Osteoblast (primary cell): ENCODE measurements around the gene GALP. TPM values are rescaled to one million over a fixed set of nuclear protein-coding genes. Genes with fewer than 3 reads are reported as not detected.

Experiments
- DNase-seq: peaks from one replicate; pipeline ENCODE4 v3.0.0; 2011; ENCODE audit warnings: low spot score, mixed read lengths; ENCODE audit not compliant: insufficient read length; ENCODE audit errors: missing footprints
- H2AFZ ChIP-seq: 2 replicates; pipeline ENCODE4 v1.6.0; 2011; ENCODE audit warnings: mild to moderate bottlenecking, low read length
- H3K27ac ChIP-seq: 2 replicates; pipeline ENCODE4 v1.5.1; 2011; ENCODE audit warnings: mild to moderate bottlenecking, low read depth, low read length, moderate library complexity
- H3K27me3 ChIP-seq: 2 replicates; pipeline ENCODE4 v1.6.0; 2012; ENCODE audit warnings: mild to moderate bottlenecking, control low read depth, inconsistent platforms, low read length, moderate library complexity; ENCODE audit not compliant: insufficient read depth
- H3K36me3 ChIP-seq: 2 replicates; pipeline ENCODE4 v1.5.1; 2011; ENCODE audit warnings: mild to moderate bottlenecking, low read length, control low read depth, moderate library complexity; ENCODE audit not compliant: insufficient read depth
- H3K4me1 ChIP-seq: 2 replicates; pipeline ENCODE4 v1.5.1; 2011; ENCODE audit warnings: mild to moderate bottlenecking, low read length, control low read depth, moderate library complexity; ENCODE audit not compliant: insufficient read depth
- H3K4me2 ChIP-seq: 2 replicates; pipeline ENCODE4 v1.6.0; 2011; ENCODE audit warnings: mild to moderate bottlenecking, low read length; ENCODE audit not compliant: insufficient read depth
- H3K4me3 ChIP-seq: fragments of 200-600 bp; sonication (generic); 3 replicates; pipeline ENCODE4 v1.5.1; 2012; ENCODE audit warnings: mild to moderate bottlenecking, low read length, inconsistent platforms; ENCODE audit not compliant: insufficient read depth
- H3K79me2 ChIP-seq: 2 replicates; pipeline ENCODE4 v1.6.0; 2012; ENCODE audit warnings: mild to moderate bottlenecking, low read length, control low read depth, inconsistent platforms; ENCODE audit not compliant: insufficient read depth
- H3K9me3 ChIP-seq: 2 replicates; pipeline ENCODE4 v1.5.1; 2011; ENCODE audit warnings: low read depth, low read length, control low read depth
- H4K20me1 ChIP-seq: 2 replicates; pipeline ENCODE4 v1.6.0; 2012; ENCODE audit warnings: mild to moderate bottlenecking, low read length, control low read depth; ENCODE audit not compliant: insufficient read depth
- small RNA-seq: library from RNA; depleted of rRNA; stranded (forward); fragments of <200 nt; gene quantifications from one replicate; pipeline ENCODE3, GENCODE V24; 2012
- total RNA-seq: library from RNA; depleted of rRNA; stranded (reverse); fragments of >200 nt; gene quantifications from 2 replicates; pipeline ENCODE4 v1.2.3, GENCODE V29; 2012
- TF ChIP-seq, protein P1 (sequence below): IDR thresholded peaks from 2 replicates; pipeline ENCODE4 v1.5.1; 2011; ENCODE audit warnings: mild to moderate bottlenecking, low read depth, low read length, moderate library complexity; ENCODE audit errors: extremely low read depth

Gene GALP
- total RNA-seq, 1 donor = not detected

DNA sequence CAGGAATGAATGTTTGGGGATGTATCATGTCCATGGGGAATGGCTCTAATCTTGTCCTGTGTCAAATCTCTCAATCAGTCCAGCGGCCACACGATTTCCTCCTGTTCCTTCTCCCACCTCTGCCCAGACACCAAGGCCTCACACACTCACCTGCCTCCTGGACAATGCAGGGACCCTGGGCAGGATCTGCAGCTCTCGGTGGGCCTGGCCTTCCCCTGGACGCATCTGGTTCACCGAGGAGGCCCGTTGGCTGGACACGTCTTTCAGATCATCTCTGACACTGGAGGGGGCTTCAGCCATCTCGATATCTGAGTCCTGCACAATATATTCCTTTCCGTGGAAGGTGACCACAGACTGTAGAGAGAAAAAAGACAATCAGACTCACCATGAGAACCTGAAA is 47.7 kb downstream of the GALP start:
- Histone ChIP-seq H3K4me2 (no peak overlapping the region), H2AFZ (no peak overlapping the region), H4K20me1 (no peaks in the 10 kb centered on the region), H3K4me3 (no peak overlapping the region), H3K4me1 (no peaks in the 10 kb centered on the region), H3K9me3 (no peaks in the 10 kb centered on the region), H3K27me3 (no peaks in the 10 kb centered on the region), H3K79me2 (no peaks in the 10 kb centered on the region), H3K36me3 (no peaks in the 10 kb centered on the region), H3K27ac (no peak overlapping the region)
- DNase-seq = no peak
- TF ChIP-seq, protein P1, sequence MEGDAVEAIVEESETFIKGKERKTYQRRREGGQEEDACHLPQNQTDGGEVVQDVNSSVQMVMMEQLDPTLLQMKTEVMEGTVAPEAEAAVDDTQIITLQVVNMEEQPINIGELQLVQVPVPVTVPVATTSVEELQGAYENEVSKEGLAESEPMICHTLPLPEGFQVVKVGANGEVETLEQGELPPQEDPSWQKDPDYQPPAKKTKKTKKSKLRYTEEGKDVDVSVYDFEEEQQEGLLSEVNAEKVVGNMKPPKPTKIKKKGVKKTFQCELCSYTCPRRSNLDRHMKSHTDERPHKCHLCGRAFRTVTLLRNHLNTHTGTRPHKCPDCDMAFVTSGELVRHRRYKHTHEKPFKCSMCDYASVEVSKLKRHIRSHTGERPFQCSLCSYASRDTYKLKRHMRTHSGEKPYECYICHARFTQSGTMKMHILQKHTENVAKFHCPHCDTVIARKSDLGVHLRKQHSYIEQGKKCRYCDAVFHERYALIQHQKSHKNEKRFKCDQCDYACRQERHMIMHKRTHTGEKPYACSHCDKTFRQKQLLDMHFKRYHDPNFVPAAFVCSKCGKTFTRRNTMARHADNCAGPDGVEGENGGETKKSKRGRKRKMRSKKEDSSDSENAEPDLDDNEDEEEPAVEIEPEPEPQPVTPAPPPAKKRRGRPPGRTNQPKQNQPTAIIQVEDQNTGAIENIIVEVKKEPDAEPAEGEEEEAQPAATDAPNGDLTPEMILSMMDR = no peak

Small RNAs within 50 kb of the gene (small RNA-seq; reads per million reads assigned to genes)
- gene AC024580.2 = not detected

Other genes starting within 250 kb of the GALP start
- not detected in 2 replicates for gene NLRP13, start 243.7 kb upstream of the GALP start, total RNA-seq
- not detected in 2 replicates for gene NLRP8, start 228.2 kb upstream of the GALP start, total RNA-seq
- not detected in 2 replicates for gene NLRP5, start 189.2 kb upstream of the GALP start, total RNA-seq
- 23.6 and 27.5 TPM in 2 replicates for gene ZNF787, start 54.7 kb upstream of the GALP start, total RNA-seq
- 13.0 and 16.6 TPM in 2 replicates for gene ZNF444, start 34.7 kb upstream of the GALP start, total RNA-seq
- gene ZSCAN5B, start 21.8 kb downstream of the GALP start, total RNA-seq = under 0.01 TPM in 1 of 2 replicates, not detected in the other
- not detected in 2 replicates for gene ZSCAN5C, start 26.3 kb downstream of the GALP start, total RNA-seq
- not detected in 2 replicates for gene EDDM13, start 96.7 kb downstream of the GALP start, total RNA-seq
- 4.3 and 6.8 TPM in 2 replicates for gene ZSCAN5A, start 138.8 kb downstream of the GALP start, total RNA-seq
- 2.2 and 3.2 TPM in 2 replicates for gene ZNF582, start 217.5 kb downstream of the GALP start, total RNA-seq
- gene ZNF583, start 228.3 kb downstream of the GALP start, total RNA-seq = 7.6 and 10.3 TPM in 2 replicates